GM19395 (cell line): ENCODE measurements around the gene ACO2.

Experiments
- ATAC-seq: cut with Tn5 transposase; IDR thresholded peaks from one replicate; pipeline ENCODE4 v1.9.1; 2021; ENCODE audit warnings: mild to moderate bottlenecking, moderate library complexity; ENCODE audit not compliant: unreplicated experiment

Gene ACO2

DNA sequence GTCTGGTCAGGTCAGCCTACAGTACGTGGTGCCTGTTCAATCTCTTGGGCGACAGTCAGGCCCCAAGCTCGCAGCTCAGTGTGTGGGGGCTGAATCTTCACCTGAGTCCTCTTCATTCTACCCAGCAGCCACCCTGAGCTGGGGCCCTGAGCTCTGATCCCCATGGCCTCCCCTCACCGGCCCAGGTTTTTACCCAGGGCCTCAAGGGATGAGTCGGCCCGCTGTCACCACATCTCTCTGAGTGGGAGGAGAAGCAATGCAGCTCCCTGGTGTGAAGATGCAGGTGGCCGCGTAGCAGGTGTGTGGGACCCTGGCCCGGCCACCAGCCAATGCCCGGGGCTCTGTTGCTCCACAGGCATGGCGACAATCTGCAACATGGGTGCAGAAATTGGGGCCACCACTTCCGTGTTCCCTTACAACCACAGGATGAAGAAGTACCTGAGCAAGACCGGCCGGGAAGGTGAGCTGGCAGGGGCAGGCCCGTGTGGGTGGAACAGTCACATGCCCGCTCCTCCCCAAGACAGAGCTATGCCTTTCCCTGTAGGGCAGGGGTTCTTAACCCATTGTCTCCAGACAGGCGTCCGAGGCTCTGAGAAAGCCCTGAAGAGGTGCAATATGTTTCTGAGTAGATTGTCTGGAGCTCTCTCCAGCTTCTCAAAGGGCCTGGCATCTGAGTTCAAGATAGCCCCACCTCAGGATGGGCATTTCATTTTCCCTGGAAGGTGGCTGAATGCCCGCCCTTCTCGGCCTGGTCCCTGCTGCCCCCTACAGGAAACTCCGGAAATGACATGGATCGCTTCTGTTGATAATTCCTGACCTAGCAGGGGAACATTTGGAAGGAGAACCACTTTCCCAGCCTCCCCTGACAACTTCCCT lies 48.5 kb downstream of the ACO2 start:
- ATAC-seq = no peak

GRCh38 chr22:41518048-41518347 lies 49.1 kb downstream of the ACO2 start:
- ATAC-seq = no peak

- ATAC-seq = no peak
Observed at GRCh38 chr22:41521126-41521525, 52.2 kb downstream of the ACO2 start.

- no peak for ATAC-seq
Observed at GRCh38 chr22:41522813-41523212, 53.9 kb downstream of the ACO2 start.

DNA sequence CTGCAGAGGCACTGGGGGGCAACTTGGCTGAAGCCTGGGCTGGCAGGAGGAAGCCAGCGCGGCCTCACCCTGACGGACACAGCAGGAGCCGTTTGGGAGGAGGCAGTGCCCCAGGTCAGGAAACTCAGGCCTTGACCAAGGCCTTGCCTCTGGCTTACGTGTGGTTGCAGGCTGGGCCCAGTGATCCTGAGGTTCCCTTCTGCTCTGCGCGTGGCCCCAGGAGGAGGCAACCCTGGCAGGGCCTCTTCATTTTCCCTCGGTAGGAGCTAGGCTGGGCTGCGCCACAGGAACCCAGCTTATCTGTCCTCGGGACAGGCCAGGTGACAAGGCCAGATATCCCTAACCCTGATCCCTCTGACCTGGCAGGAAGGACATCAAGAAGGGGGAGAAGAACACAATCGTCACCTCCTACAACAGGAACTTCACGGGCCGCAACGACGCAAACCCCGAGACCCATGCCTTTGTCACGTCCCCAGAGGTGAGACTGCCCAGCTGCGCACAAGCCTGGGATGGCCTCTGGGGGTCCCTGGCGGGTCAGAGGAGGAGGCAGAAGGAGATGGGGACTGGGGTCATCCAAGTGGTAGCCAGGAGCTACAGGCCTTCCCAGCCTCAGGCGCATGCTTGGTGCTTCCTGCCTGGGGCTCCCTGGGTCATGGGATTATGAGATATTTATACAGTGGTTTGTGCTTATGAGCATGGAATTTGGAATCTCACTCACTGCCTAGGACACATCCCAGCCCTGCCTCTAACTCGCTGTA lies 54.7 kb downstream of the ACO2 start:
- ATAC-seq = no peak

DNA sequence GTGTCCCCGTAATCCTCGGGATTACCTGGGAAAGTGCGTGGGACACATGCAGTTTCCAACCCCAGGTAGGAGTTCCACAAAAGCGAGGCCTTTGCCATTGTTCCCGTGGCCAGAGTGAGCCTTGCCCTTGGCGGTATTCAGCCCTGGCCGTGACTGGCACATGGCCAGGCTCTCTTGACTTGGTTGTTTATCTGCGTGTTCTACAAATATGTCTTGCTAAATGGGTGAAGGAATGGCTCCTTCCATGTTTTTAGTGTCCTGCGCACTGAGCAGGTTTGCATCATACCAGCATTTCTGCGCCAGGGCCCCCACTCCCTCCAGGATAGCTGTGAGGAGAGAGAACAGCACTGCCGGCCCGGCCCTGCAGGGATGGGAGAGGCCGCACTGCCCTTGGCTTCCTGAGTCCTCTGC lies 55.3 kb downstream of the ACO2 start:
- no peak for ATAC-seq

DNA sequence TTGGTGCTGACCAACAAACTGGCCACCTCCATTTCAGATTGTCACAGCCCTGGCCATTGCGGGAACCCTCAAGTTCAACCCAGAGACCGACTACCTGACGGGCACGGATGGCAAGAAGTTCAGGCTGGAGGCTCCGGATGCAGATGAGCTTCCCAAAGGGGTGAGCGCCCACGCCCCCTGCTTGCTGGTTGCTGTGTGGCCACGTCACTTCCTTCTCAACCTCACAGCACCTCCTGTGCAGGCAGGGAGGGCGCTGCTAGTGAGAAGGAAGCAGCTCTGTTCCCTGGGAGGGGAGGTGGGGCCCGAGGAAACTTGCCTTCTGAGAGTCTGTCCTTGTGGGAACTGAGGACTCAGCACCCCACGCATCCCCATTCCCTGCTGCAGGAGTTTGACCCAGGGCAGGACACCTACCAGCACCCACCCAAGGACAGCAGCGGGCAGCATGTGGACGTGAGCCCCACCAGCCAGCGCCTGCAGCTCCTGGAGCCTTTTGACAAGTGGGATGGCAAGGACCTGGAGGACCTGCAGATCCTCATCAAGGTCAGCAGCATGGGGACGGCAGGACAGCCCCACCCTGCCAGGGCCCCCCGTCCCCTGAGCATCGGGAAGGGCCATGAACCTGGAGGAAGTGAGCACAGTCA lies 56.0 kb downstream of the ACO2 start:
- no peak for ATAC-seq

- ATAC-seq = no peak
Observed at GRCh38 chr22:41525450-41526225, 56.7 kb downstream of the ACO2 start.

- ATAC-seq = no peak
Observed at GRCh38 chr22:41526226-41526829, 57.4 kb downstream of the ACO2 start.

GRCh38 chr22:41526830-41527799 lies 58.2 kb downstream of the ACO2 start:
- no peak for ATAC-seq

- no peak for ATAC-seq
Observed at GRCh38 chr22:41528132-41528766, 59.3 kb downstream of the ACO2 start.

DNA sequence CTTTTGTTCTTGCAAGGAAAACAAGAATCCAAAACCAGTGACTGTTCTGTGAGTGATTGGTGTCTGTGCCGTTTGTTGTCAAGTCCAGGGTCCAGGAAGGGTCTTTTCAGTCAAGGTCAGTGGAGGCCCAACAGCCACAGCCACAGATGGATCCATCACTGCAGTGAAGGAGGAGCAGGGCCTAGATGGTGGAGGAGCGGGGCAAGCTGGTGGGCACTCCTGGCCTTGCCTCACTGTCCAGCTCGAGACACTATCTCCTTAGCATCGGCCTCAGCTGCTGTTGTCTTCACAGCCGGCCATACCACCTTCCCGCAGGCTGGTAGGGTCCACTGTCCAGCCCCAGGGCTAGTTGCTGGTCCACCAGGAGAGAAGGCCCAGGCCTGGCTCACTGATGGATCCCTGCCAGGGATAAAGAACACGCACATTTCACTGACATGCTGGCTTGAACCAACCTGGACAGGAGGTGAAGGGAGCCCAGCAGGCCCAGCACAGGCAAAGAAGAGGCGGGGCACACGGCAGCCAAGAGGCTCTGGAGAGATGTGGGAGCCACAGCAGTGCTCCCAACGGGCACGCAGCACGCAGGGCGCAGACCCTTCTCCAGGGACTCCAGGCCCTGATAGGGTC lies 60.1 kb downstream of the ACO2 start:
- no peak for ATAC-seq

GRCh38 chr22:41530890-41531714 lies 62.2 kb downstream of the ACO2 start:
- no peak for ATAC-seq

DNA sequence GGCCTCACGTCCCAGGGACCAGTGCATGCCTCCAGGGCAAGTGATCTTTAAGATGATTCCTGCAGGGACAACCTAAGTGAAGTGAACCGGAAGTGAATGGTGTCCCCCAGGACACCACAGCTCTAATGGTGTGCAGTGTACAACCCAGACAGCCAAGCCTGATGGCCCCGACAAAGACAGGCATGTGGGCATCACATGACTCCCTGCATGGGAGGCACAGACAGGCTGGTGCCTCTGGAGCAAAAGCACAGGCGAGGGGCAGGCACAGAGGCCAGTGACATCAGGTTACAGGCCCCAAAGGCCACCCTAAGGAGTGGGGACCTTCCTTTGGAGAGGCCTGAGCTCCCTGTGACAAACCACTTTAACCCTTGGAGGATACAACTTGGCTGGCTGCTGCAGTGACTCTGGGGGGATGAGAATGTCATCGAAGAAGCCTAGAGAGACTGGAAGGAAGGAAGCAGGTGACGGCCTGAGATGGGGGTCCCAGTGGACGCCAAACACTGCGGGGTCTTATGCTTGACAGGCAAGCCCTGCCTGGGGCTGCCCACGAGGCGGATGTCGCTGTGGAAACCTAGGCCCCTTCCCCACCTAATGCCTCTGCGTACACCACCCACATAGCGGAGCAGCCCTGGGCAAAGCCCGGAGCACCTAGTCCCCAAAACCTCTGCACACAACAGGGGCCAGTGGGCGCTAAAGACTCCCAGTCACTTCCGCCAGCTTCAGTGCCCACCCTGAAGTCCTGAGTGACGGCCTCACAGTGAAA lies 63.0 kb downstream of the ACO2 start:
- no peak for ATAC-seq

- ATAC-seq = no peak
Observed at GRCh38 chr22:41532908-41533825, 64.2 kb downstream of the ACO2 start.

DNA sequence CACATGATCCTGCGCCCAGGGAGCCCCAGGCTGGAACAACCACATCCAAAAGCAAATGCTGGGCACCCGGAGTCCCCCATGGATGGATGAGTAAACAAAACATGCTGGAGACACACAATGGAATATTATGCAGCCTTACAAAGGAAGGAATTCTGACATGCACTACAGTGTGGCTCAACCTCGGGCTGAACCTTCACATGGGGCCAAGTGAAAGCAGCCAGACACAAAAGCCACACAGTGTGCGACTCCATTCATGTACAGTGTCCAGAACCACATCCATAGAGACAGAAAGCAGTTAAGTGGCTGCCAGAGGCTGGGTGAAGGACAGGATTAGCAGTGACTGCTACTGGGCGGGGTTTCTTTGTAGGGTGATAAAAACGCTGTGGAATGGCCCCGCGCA lies 65.3 kb downstream of the ACO2 start:
- ATAC-seq = no peak
